ENCODE data around the gene LAMA4.
"Not testable (repeated sequence)": the region's sequence is repeated elsewhere in the genome, so short reads cannot be mapped to it uniquely, and the experiment has no call there.

Gene LAMA4

DNA sequence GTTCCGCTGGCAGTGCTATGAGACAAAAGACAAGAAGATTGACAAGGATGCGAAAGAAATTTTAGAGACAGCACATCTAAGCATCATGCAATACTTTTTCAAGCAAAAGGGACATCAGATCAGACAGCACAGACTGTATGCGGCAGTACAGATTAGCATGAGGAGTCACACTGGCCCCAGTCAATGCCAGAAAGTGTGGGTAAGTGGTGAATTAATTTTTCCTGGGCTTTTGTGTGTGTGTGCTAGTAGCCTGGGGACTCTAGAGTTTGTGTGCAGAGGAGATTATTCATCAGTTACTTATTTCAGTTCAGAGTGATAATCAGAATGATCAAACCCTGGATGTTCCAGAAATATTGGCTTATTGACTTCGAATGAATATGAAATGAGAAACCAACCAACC, 47.2 kb downstream of the LAMA4 start:
- DNase-seq = no peak

GRCh38 chr6:112206110-112206458, 48.3 kb downstream of the LAMA4 start:
- no peak for DNase-seq

GRCh38 chr6:112205427-112206109, 48.8 kb downstream of the LAMA4 start:
- DNase-seq = no peak

- DNase-seq = no peak
Measured at GRCh38 chr6:112204350-112204706, 50.0 kb downstream of the LAMA4 start.

DNA sequence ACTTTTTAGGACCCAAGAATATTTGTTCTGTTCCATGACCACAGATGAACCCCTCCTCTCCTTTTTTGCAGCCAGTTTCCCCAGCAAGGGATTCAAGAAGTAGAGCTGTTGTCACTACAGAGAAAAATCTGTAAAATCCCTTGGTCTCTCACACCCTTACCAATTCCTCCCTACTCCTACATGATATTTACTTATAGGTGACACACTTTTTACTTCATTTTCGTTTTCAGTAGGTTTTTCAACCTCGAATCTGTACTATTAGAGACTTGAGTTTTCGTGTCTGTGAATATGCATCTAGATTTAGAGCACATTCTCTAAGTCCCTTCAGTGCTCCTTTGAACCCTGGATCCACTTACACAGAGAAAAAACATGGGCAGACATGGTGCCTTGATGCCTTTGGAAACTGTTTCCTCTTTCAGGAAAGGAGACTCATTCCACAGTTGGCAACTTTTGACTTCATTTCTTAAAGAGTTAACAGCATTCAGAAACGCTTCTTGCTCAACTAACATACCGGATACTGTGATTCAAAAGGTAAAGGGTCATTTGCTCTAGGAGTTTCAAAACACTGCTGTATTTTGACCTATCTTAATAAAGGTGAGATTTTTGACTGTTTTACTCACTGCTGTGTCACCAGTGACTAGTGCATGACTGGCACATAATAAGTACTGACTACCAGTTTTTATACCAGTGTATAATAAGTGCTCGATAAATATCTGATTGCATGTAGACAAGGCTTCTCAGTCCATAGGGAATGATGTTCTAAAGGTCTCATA, 50.6 kb downstream of the LAMA4 start:
- no peak for DNase-seq

- no peak for DNase-seq
Measured at GRCh38 chr6:112202639-112203341, 51.6 kb downstream of the LAMA4 start.

DNA sequence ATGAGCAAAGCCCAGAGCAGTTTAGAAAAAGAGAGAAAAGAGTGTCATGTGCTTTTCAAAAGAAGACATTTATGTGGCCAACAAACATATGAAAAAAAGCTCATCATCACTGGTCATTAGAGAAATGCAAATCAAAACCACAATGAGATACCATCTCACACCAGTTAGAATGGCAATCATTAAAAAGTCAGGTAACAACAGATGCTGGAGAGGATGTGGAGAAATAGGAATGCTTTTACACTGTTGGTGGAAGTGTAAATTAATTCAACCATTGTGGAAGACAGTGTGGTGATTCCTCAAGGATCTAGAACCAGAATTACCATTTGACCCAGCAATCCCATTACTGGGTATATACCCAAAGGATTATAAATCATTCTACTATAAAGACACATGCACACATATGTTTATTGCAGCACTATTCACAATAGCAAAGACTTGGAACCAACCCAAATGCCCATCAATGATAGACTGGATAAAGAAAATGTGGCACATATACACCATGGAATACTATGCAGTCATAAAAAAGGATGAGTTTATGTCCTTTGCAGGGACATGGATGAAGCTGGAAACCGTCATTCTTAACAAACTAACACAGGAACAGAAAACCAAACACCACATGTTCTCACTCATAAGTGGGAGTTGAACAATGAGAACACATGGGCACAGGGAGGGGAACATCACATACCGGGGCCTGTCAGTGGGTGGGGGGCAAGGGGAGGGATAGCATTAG, 54.0 kb downstream of the LAMA4 start:
- DNase-seq = not testable (repeated sequence)

GRCh38 chr6:112199001-112199403, 55.4 kb downstream of the LAMA4 start:
- no peak for DNase-seq

GRCh38 chr6:112198582-112198981, 55.8 kb downstream of the LAMA4 start:
- no peak for DNase-seq

GRCh38 chr6:112197636-112198035, 56.7 kb downstream of the LAMA4 start:
- no peak for DNase-seq

DNA sequence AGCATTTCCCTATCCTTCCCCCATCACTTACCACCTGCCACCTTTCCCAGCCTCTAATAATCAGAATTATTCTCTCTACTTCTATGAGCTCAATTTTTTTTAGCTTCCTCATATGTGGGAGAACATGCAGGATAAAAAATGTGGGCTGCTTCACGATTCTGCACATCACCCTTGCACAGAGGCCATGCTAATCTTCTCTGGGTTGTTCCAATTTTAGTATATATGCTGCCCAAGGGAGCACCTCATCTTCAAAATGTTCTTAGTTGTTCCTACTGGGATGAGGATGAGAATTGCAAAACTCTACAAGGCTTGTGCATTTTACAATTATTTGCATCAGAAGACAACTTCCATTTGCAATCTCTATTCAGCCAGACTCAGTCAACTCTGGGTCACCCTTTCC, 58.1 kb downstream of the LAMA4 start:
- no peak for DNase-seq

DNA sequence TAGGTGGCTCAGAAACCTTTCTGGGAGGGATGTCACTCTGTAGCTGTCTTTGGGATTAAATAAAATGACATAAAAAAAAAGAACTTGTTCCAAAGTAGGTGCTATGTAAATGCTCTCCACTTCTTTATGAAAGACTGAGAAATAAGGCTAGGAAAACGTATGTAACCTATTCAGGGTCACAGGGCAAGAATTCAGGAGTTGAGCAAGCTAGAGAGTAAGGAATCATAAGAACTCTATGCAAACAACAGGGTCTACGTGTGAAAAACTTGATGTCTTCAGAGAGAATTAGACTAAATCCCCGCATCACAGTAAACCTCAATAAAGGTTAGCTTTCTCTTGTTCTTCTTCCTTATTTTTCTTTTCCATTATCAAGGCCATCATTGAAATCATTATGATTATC, 59.2 kb downstream of the LAMA4 start:
- DNase-seq = no peak

DNA sequence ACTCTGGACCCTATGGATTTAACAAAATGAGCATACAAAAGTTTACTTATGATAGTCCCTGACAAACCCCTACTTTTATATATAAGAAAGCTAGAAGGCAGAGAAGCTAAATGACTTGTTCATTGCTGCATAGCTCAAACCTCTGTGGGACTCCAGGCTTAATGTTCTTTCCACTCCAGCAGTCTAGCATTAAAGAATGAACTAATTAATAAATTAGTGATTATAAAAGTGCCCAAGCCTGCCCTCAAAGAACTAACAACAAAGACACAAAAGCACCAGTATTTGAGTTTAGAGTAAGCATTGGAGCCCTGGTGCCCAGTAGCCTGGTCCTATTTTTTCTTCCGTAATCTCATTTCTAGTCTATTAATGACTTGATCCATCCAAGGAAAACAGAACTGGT, 59.9 kb downstream of the LAMA4 start:
- DNase-seq = no peak

- DNase-seq = no peak
Measured at GRCh38 chr6:112193535-112194051, 60.8 kb downstream of the LAMA4 start.

DNA sequence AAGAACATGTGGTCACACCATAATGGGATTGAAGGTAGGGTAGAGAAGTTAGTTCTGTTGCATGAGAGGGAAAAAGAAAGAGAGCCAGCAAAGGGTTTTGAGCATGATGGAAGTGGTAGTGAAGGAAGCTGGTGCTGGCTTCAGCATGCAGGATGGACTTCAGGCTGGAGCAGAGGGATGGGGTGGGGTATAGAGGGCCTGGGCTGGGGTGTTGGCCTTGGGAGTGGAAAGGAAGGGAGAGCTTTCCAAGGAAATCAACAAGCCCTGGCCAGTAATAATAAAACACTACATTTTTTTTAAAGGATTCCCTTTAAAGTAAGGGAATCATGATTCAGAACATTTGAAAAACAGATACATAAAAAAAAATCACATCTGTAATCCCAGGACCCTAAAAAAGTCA, 61.2 kb downstream of the LAMA4 start:
- DNase-seq = no peak

GRCh38 chr6:112191509-112192020, 62.8 kb downstream of the LAMA4 start:
- no peak for DNase-seq

- no peak for DNase-seq
Measured at GRCh38 chr6:112190164-112190563, 64.2 kb downstream of the LAMA4 start.

DNA sequence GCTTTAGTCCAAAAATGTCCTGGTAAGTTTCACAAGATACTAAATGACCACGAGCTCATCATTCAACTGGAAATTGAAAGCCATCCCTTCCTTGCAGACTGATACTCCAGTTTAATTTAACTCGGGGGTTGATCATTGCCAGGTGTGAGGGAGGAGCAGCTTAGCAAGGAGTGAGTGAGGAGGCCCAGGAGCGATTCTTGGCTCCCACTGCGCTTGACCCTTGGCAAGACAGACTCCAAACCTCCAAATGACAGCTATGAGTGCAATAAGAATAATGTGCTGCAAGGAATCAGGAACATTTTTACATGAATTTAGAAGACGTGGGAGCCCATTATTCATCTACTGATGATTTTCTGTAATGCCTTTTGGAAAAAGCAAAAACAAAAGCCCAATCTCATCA, 64.9 kb downstream of the LAMA4 start:
- no peak for DNase-seq

DNA sequence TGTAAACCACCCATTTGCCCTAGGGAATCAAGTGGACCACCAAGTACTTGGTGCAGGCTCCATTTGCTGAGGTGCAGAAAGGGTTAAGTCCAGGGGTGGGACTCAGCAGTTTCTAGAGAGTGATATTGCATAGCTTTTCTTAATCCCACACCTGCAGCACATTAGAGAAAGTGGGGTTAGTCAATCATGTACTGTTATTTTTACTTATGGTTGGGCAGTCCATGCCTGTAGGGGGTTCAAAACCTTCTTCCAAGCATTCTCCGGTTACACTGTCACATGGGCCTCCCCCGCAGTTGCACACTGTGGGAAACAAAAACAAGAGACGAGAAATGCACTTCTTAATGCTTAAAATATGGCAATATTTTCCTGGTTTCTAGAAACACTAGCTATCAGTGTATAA, 65.5 kb downstream of the LAMA4 start:
- no peak for DNase-seq

GRCh38 chr6:112187736-112188135, 66.6 kb downstream of the LAMA4 start:
- no peak for DNase-seq

GRCh38 chr6:112184951-112185350, 69.4 kb downstream of the LAMA4 start:
- no peak for DNase-seq

DNA sequence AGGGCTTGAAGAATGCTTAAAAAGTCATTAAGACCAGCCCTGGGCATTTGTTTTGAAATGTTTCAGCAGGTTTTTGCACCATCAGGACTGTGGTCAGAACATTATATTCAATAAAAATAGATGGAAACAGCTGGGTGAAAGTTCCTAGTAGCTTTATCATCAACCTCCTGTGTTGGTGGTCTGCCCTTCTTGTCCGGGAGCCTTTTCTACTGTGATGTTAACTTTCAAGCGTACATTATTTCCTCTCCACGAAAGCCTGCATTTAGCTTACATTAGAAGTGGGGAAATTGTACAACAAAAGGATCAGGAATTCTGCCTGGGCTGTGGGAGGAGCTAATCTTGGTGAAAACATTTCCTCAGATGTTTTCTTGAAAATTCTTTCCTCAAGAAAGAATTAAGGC, 71.1 kb downstream of the LAMA4 start:
- no peak for DNase-seq

GRCh38 chr6:112181130-112181529, 73.2 kb downstream of the LAMA4 start:
- no peak for DNase-seq
